Adrenal gland (tissue), 19 donors: Measurements from ENCODE around the gene SH3GL2. TPM values are rescaled to one million over a fixed set of nuclear protein-coding genes. Genes with fewer than 3 reads are reported as not detected.
A peak's percentile ranks its signal among the peaks of the same experiment; 100 is the strongest.

Source experiments
- DNase-seq, 7 donors: peaks; one replicate each; pipeline ENCODE4 v3.0.0-alpha.2; 2019 to 2020
- H3K27ac ChIP-seq, 5 donors: fragments of 200-600 bp; sonication (generic) in 4 of 5; 1 replicate in 3 of 5; 2 replicates in 2 of 5; pipeline versions ENCODE4 v1.5.1 to v1.8.0; 2016 to 2020; ENCODE audit warnings: mild to moderate bottlenecking in 1 of 5
- H3K27me3 ChIP-seq: fragments of 200-600 bp; 2 replicates; pipeline ENCODE4 v1.8.0; 2021
- H3K36me3 ChIP-seq, 2 donors: fragments of 200-600 bp; replicated peaks in 1 of 2; 1 replicate in 1 of 2; 2 replicates in 1 of 2; pipeline versions ENCODE4 v1.5.1 to v1.8.0; 2018 to 2022
- H3K4me1 ChIP-seq, 2 donors: fragments of 200-600 bp; replicated peaks in 1 of 2; 1 replicate in 1 of 2; 2 replicates in 1 of 2; pipeline versions ENCODE4 v1.5.1 to v1.8.0; 2018 to 2021
- H3K4me3 ChIP-seq, 4 donors: fragments of 200-600 bp; sonication (generic) in 3 of 4; one replicate each; pipeline ENCODE4 v1.5.1; 2016 to 2018
- H3K9me3 ChIP-seq, 3 donors: fragments of 200-600 bp; sonication (generic) in 1 of 3; replicated peaks in 1 of 3; 1 replicate in 2 of 3; 2 replicates in 1 of 3; pipeline versions ENCODE4 v1.5.1 to v1.8.0; 2016 to 2021
- POLR2A ChIP-seq, 2 donors: fragments of 450-650 bp; IDR thresholded peaks; one replicate each; pipeline ENCODE4 v1.6.1; 2017; ENCODE audit warnings: antibody characterized with exemption in 2 of 2, mild to moderate bottlenecking in 2 of 2, moderate library complexity in 1 of 2
- WGBS, 4 donors: extraction: QIAGEN DNeasy Blood & Tissue Kit in 2 of 4; methylation state at CpG; one replicate each; pipeline versions ENCODE4 v1.1.5 to v1.1.7; 2013 to 2017; 5-methylcytosine and 5-hydroxymethylcytosine counted together
- intact Hi-C, 2 donors: fragments of 100-400 bp; cut with DNase I; formaldehyde crosslinking; loops; one replicate each; pipeline versions ENCODE4 v1.14.1 to v1.15.0; 2022 to 2023
- long read RNA-seq, 10 donors: library from polyadenylated mRNA in 3 of 10; unstranded in 2 of 10; stranded (forward) in 1 of 10; transcript quantifications; one replicate each; pipeline ENCODE4 v2.0.0 and lab custom pipeline, GENCODE V29; 2021 to 2026
- polyA plus RNA-seq, 3 donors: library from polyadenylated mRNA; stranded (reverse); fragments of 200-250 nt in 2 of 3; fragments of 350-450 nt in 1 of 3; fragmentation: Illumina TruSeq in 1 of 3; extraction: RNeasy Lipid Tissue Mini Kit (QIAGEN cat#74804) in 1 of 3; gene quantifications; one replicate each; pipeline ENCODE4 v1.2.3, GENCODE V29; 2013 to 2014
- total RNA-seq, 9 donors: library from RNA; depleted of rRNA in 4 of 9; stranded (reverse); fragments of >200 nt in 4 of 9; fragments of 120-200 nt in 1 of 9; fragmentation: NEBNext Ultra II Directional in 1 of 9; extraction: Animal tissue kit (Norgen Biotek cat#: 25700) in 1 of 9; gene quantifications; one replicate each; pipeline versions ENCODE4 v1.1.0 to v1.2.4, GENCODE V29; 2013 to 2023
- TF ChIP-seq, protein P1 (sequence below), 6 experiments: fragments of 450-650 bp in 4 of 6; fragments of 200-600 bp in 2 of 6; sonication (generic) in 1 of 6; IDR thresholded peaks; 1 replicate in 5 of 6; 2 replicates in 1 of 6; pipeline versions ENCODE4 v1.5.1 to v1.8.0; 2016 to 2021; ENCODE audit warnings: antibody characterized with exemption in 6 of 6, mild to moderate bottlenecking in 2 of 6, moderate library complexity in 1 of 6
- donor health status: healthy with polysubstance abuse.
- donor health status: Bipolar disorder and iron deficiency.
- donor health status: DM: yes; HTN: yes; CAD: no.
- donor health status: DM: no; HTN: no; CAD: no.
- donor health status: DM: no; HTN: no; CAD: no.
- donor health status: DM: yes; HTN: yes; CAD: no.

The SH3GL2 gene
- total RNA-seq = under 1 TPM in 2 of 9 donors, not detected in 7; 0.07 to 0.28 TPM
- under 1 TPM in 2 of 3 donors, not detected in 1; 0.10 to 0.29 TPM for polyA plus RNA-seq
- long read RNA-seq, donor 1 = 0 reads
- long read RNA-seq, donor 2 = 0 reads
- long read RNA-seq, donor 3 = 0 reads
- long read RNA-seq, donor 4, partial matches to known transcripts = 0 of 1 reads
- long read RNA-seq, donor 4, other reads (novel, unspliced or antisense) = 1 of 1 reads
- long read RNA-seq, donor 5 = 0 reads
- long read RNA-seq, donor 6 = 0 reads
- long read RNA-seq, donor 7 = 0 reads
- long read RNA-seq, donor 8 = 0 reads
- long read RNA-seq, donor 9 = 0 reads
- long read RNA-seq, donor 10 = 0 reads

DNA sequence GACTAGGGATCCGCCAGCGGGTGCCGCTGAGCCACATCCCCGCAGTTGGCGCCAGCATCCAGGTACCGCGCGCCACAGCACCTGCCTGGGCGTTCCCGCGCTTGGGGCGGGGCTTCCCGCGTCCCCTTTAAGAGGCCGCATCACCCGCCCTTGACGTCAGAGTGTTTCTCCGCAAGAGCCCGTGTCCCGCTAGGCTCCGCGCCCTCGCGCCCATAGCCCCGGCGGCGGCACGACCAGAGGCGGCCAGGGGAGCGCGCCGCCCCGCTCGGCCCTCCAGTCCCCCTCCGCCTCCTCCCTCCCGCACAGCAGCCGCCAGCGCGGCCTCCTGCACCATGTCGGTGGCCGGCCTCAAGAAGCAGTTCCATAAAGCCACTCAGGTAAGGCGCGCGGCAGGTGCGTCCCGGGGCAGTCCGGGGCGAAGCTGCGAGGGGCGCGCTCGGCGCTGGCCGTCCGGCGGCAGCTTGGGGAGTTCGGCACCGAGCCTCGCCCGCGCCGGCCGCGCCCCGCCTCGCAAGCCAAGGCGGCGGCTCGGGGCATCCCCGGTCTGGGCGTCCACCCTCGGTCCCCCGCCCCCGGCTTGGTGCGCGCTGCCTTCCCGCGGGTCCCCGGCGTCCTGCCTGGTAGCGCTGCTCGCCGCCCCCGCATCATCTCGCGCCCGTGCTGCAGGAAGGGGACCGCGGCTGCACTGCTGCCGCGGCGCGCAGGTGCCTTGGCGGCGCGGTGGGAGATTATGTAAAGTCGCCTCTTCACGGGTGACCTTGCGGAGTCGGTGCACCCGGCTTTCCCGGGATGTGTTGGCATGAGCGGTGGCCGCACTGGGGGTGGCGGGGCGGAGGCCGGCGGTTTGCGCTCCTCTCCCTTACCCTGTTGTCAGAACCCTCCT, at the start of gene SH3GL2:
Gene SH3GL2, plus strand, starts transcription at position 156 of the 883 bp plus-strand sequence.
- 1 to 8% (median 4%) methylated on average over 5 to 109 of the region's 109 CpGs for WGBS, 4 donors
- no peak for TF ChIP-seq POLR2A (IDR thresholded peaks at IDR 0.05)
- TF ChIP-seq, protein P1, sequence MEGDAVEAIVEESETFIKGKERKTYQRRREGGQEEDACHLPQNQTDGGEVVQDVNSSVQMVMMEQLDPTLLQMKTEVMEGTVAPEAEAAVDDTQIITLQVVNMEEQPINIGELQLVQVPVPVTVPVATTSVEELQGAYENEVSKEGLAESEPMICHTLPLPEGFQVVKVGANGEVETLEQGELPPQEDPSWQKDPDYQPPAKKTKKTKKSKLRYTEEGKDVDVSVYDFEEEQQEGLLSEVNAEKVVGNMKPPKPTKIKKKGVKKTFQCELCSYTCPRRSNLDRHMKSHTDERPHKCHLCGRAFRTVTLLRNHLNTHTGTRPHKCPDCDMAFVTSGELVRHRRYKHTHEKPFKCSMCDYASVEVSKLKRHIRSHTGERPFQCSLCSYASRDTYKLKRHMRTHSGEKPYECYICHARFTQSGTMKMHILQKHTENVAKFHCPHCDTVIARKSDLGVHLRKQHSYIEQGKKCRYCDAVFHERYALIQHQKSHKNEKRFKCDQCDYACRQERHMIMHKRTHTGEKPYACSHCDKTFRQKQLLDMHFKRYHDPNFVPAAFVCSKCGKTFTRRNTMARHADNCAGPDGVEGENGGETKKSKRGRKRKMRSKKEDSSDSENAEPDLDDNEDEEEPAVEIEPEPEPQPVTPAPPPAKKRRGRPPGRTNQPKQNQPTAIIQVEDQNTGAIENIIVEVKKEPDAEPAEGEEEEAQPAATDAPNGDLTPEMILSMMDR (IDR thresholded peaks at IDR 0.05) = no peak
- intact Hi-C loops = no loop called here
- Histone ChIP-seq H3K4me3 (peak within 1 kb of the TSS in 1 of 4 donors; percentile 55), H3K36me3 (no peaks in the 10 kb centered on the region), H3K4me1 (peaks cover 0 to 14% of the 10 kb centered on the region in 2 donors), H3K27ac (no peak within 1 kb of the TSS), H3K27me3 (peaks cover 42% of the 10 kb centered on the region), H3K9me3 (no peaks in the 10 kb centered on the region)
- DNase-seq = peak in 1 of 7 donors; percentile 9

DNA sequence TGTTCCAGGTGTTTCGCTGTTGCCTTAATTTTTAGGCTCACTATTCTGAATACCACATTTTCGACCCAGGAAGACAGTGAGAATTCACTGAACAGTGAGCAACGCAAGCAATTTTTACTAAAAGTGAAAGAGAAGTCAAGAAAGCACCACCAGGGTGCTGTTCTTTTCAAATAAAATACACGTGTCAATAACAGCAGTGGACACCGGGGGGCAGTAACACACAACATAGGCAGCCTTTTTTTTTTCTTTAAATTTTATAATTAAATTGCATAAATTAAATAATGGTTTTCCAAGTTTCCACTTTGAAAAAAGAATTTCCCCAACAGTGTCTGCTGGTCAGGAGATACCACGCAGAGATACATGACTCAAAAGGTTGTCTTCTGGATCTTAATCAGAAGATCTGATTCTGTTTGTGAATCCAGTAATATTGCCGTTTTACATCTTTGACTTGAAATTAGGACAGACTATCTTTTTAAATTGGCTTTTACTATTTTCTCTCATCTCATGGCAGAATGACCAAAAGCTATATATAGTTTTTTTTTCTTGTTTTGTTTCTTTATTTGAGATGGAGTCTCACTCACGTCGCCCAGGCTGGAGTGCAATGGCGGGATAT, 47.1 kb upstream of the SH3GL2 start:
- intact Hi-C loops = loop anchor here (5.0 to 10.0 kb wide), 2 partner anchors 271 to 273 kb away; no protein-coding TSS in a partner anchor
- 42 to 45% (median 43%) methylated on average over 10 of the region's 10 CpGs for WGBS, 4 donors
- Histone ChIP-seq H3K27ac (no peak overlapping the region), H3K36me3 (no peaks in the 10 kb centered on the region), H3K4me3 (no peak overlapping the region), H3K9me3 (no peaks in the 10 kb centered on the region), H3K27me3 (no peaks in the 10 kb centered on the region), H3K4me1 (no peaks in the 10 kb centered on the region)
- TF ChIP-seq, protein P1 (IDR thresholded peaks at IDR 0.05) = peak; percentile 50 to 69 (median 56)
- no peak for TF ChIP-seq POLR2A (IDR thresholded peaks at IDR 0.05)
- peak; percentile 19 to 59 (median 33) for DNase-seq

DNA sequence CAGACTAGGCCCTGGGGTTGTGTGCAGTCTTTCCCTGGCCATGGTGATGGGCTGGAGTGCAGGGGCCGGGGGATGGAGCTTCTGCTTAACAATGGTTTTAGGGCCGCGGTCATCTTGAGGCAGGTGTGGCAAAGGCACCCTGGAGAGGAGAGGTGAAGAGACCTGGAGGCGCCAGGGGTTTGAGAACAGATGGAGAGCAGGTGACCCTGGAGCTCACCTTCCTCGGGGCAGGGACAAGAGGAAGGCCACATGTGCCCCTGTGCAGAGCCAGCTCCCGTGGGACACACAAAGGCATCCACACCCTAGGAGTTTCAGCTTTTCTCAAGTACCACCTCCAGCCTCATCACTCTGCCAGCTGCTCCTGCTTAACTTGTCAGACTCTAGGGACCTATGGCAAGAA, 46.4 kb upstream of the SH3GL2 start:
- no peaks in the 10 kb centered on the region for H3K27me3 ChIP-seq
- H3K36me3 ChIP-seq = no peaks in the 10 kb centered on the region
- intact Hi-C loops = loop anchor here (5.0 to 10.0 kb wide), 2 partner anchors 270 to 272 kb away; no protein-coding TSS in a partner anchor
- no peak for DNase-seq
- TF ChIP-seq POLR2A (IDR thresholded peaks at IDR 0.05) = no peak
- TF ChIP-seq, protein P1 (IDR thresholded peaks at IDR 0.05) = no peak
- no peak overlapping the region for H3K4me3 ChIP-seq
- no peaks in the 10 kb centered on the region for H3K4me1 ChIP-seq
- no peak overlapping the region for H3K27ac ChIP-seq
- WGBS, 4 donors = 70 to 82% (median 73%) methylated on average over 6 of the region's 6 CpGs
- no peaks in the 10 kb centered on the region for H3K9me3 ChIP-seq

DNA sequence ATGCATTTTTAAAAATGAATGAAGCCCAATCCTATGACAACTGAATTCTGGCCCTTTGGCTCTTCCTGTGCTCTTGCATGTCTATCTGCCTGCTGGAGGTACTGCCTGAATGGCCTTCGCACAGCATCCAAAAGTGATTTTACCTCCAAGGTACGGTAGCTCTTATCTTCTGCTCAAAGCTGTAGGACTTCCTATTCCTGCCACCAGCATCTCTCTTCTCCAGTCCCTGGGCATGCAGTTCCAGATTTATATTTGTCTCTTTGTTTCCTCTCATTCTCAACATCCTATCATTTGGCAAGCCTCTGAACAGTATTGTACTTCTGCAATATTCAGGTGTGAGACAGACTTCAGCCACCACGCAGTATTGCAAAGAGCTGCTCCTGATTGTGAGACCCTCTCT, 43.7 kb upstream of the SH3GL2 start:
- TF ChIP-seq, protein P1 (IDR thresholded peaks at IDR 0.05) = no peak
- TF ChIP-seq POLR2A (IDR thresholded peaks at IDR 0.05) = no peak
- intact Hi-C loops = loop anchor here in 1 of 2 donors (10.0 kb wide), 1 partner anchor 270 kb away; no protein-coding TSS in a partner anchor
- Histone ChIP-seq H3K27me3 (no peaks in the 10 kb centered on the region), H3K27ac (no peak overlapping the region), H3K4me3 (no peak overlapping the region), H3K36me3 (no peaks in the 10 kb centered on the region), H3K9me3 (no peaks in the 10 kb centered on the region), H3K4me1 (no peaks in the 10 kb centered on the region)
- DNase-seq = no peak
- WGBS, 4 donors = 64 to 87% (median 75%) methylated on average over 3 of the region's 3 CpGs
